IMR-90 (cell line): ENCODE results near the gene POMT1. TPM values are rescaled to one million over a fixed set of nuclear protein-coding genes. Genes with fewer than 3 reads are reported as not detected.

Experiments
- ATAC-seq: fragments of 200-7000 bp; cut with Tn5 transposase; 2 replicates; pipeline ENCODE4 v1.9.1; 2020; ENCODE audit warnings: low read depth, mild to moderate bottlenecking, moderate library complexity
- BruUV-seq: library from RNA; stranded (reverse); fragments of 400-500 nt; replicated peaks from 2 replicates; lab custom pipeline; 2021; lab: Mats Ljungman, UMichigan
- CTCF ChIA-PET: fragments of 300-600 bp; formaldehyde crosslinking; extraction: SDS; loops from one replicate; lab custom pipeline; 2021; ENCODE audit warnings: antibody characterized with exemption; lab: Yijun Ruan, JAX
- POLR2A ChIA-PET: fragments of 300-600 bp; sonication (Branson Sonifier 250); formaldehyde crosslinking; loops from one replicate; lab custom pipeline; 2022; ENCODE audit warnings: antibody characterized with exemption; ENCODE audit not compliant: unreplicated experiment; lab: Charles Lee
- DNase-seq: peaks from one replicate; pipeline ENCODE4 v3.0.0; 2013
- H2AFZ ChIP-seq: replicated peaks from 2 replicates; pipeline ENCODE3; 2013; ENCODE audit warnings: low read length, mild to moderate bottlenecking; ENCODE audit not compliant: poor library complexity
- H2AK5ac ChIP-seq: 2 replicates; pipeline ENCODE4 v1.6.1; 2013; ENCODE audit warnings: low read depth, low read length, inconsistent platforms
- H2AK9ac ChIP-seq: replicated peaks from 2 replicates; pipeline ENCODE3; 2013; ENCODE audit warnings: mild to moderate bottlenecking, low read depth, low read length, moderate library complexity; ENCODE audit not compliant: poor library complexity
- H2BK120ac ChIP-seq: 2 replicates; pipeline ENCODE4 v1.6.1; 2013; ENCODE audit warnings: low read depth, low read length, inconsistent platforms
- H2BK15ac ChIP-seq: 3 replicates; pipeline ENCODE4 v1.6.1; 2013; ENCODE audit warnings: low read depth, low read length, inconsistent platforms
- H2BK20ac ChIP-seq: 2 replicates; pipeline ENCODE4 v1.6.1; 2013; ENCODE audit warnings: low read depth, mild to moderate bottlenecking, inconsistent platforms, low read length, moderate library complexity
- H2BK5ac ChIP-seq: 2 replicates; pipeline ENCODE4 v1.6.1; 2013; ENCODE audit warnings: mild to moderate bottlenecking, low read depth, low read length, inconsistent platforms; ENCODE audit not compliant: poor library complexity, severe bottlenecking
- H3K14ac ChIP-seq: replicated peaks from 2 replicates; pipeline ENCODE4 v1.6.1; 2013; ENCODE audit warnings: low read depth, low read length, inconsistent platforms
- H3K18ac ChIP-seq: 2 replicates; pipeline ENCODE4 v1.6.1; 2013; ENCODE audit warnings: low read depth, low read length, control low read depth
- H3K23ac ChIP-seq: 2 replicates; pipeline ENCODE4 v1.6.1; 2013; ENCODE audit warnings: low read depth, low read length, inconsistent platforms
- H3K27ac ChIP-seq: 2 replicates; pipeline ENCODE4 v1.5.1; 2013; ENCODE audit warnings: mild to moderate bottlenecking, control low read depth, low read length; ENCODE audit not compliant: insufficient read depth
- H3K27me3 ChIP-seq: 2 replicates; pipeline ENCODE4 v1.6.1; 2013; ENCODE audit warnings: low read length; ENCODE audit not compliant: control insufficient read depth, insufficient read depth
- H3K36me3 ChIP-seq: 2 replicates; pipeline ENCODE4 v1.6.1; 2013; ENCODE audit warnings: low read length, mixed read lengths; ENCODE audit not compliant: control insufficient read depth, insufficient read depth
- H3K4ac ChIP-seq: 2 replicates; pipeline ENCODE4 v1.6.1; 2013; ENCODE audit warnings: low read depth, low read length, inconsistent platforms
- H3K4me1 ChIP-seq: 2 replicates; pipeline ENCODE4 v1.6.1; 2013; ENCODE audit warnings: low read length, mixed read lengths; ENCODE audit not compliant: control insufficient read depth, insufficient read depth
- H3K4me2 ChIP-seq: 2 replicates; pipeline ENCODE4 v1.6.1; 2013; ENCODE audit warnings: low read depth, mild to moderate bottlenecking, control low read depth, low read length, moderate library complexity
- H3K4me3 ChIP-seq: 2 replicates; pipeline ENCODE4 v1.5.1; 2013; ENCODE audit warnings: low read depth, mild to moderate bottlenecking, control low read depth, low read length, moderate library complexity; ENCODE audit not compliant: insufficient read depth
- H3K56ac ChIP-seq: 2 replicates; pipeline ENCODE4 v1.6.1; 2013; ENCODE audit warnings: low read length, inconsistent platforms; ENCODE audit not compliant: insufficient read depth; ENCODE audit errors: extremely low read depth
- H3K79me1 ChIP-seq, 2 experiments: 2 replicates each; pipeline ENCODE4 v1.6.1; 2013; ENCODE audit warnings: low read length in 2 of 2, inconsistent platforms in 1 of 2, low read depth in 1 of 2
- H3K9ac ChIP-seq: 2 replicates; pipeline ENCODE4 v1.6.1; 2013; ENCODE audit warnings: low read depth, low read length, control low read depth
- H3K9me1 ChIP-seq: 2 replicates; pipeline ENCODE4 v1.6.1; 2013; ENCODE audit warnings: low read length, inconsistent platforms; ENCODE audit not compliant: insufficient read depth
- H3K9me3 ChIP-seq: 2 replicates; pipeline ENCODE4 v1.6.1; 2013; ENCODE audit warnings: low read length; ENCODE audit not compliant: control insufficient read depth, insufficient read depth
- H4K20me1 ChIP-seq: 2 replicates; pipeline ENCODE4 v1.6.1; 2013; ENCODE audit warnings: low read length, inconsistent platforms; ENCODE audit not compliant: insufficient read depth
- H4K5ac ChIP-seq: 2 replicates; pipeline ENCODE4 v1.6.1; 2013; ENCODE audit warnings: mild to moderate bottlenecking, low read depth, low read length, control low read depth
- H4K8ac ChIP-seq, 2 experiments: 2 replicates each; pipeline ENCODE4 v1.6.1; 2013; ENCODE audit warnings: low read depth in 2 of 2, low read length in 2 of 2, control low read depth in 1 of 2, inconsistent platforms in 1 of 2
- H4K91ac ChIP-seq: 2 replicates; pipeline ENCODE4 v1.6.1; 2013; ENCODE audit warnings: low read depth, low read length, inconsistent platforms; ENCODE audit not compliant: insufficient read depth
- ELK1 ChIP-seq: fragments of 150-350 bp; IDR thresholded peaks from 2 replicates; pipeline ENCODE4 v1.6.1; 2016; ENCODE audit warnings: low read depth, mild to moderate bottlenecking, low read length, moderate library complexity, borderline replicate concordance
- MAZ ChIP-seq: IDR thresholded peaks from 2 replicates; pipeline ENCODE4 v1.6.1; 2012; ENCODE audit warnings: low read depth, mild to moderate bottlenecking, low read length, improper control_type of control experiment, moderate library complexity, borderline replicate concordance
- MXI1 ChIP-seq: IDR thresholded peaks from 2 replicates; pipeline ENCODE4 v1.6.1; 2012; ENCODE audit warnings: low read depth, mild to moderate bottlenecking, low read length, moderate library complexity, borderline replicate concordance
- POLR2A ChIP-seq: IDR thresholded peaks from 2 replicates; pipeline ENCODE4 v1.6.1; 2012; ENCODE audit warnings: mild to moderate bottlenecking, low read depth, low read length
- WGBS, 2 experiments: methylation state at CpG; one replicate each; pipeline versions ENCODE4 v1.1.5 to v1.1.7; 2013; ENCODE audit warnings: missing lambda C conversion rate in 2 of 2; ENCODE audit not compliant: insufficient read length in 1 of 2; ENCODE audit errors: extremely low coverage in 2 of 2; 5-methylcytosine and 5-hydroxymethylcytosine counted together
- dilution Hi-C: fragments of 300-500 bp; cut with HindIII; formaldehyde crosslinking; loops from one replicate; pipeline ENCODE4 v1.14.3; 2018; ENCODE audit warnings: low sequenced_read_pairs; ENCODE audit not compliant: unreplicated experiment
- in situ Hi-C: fragments of 300-500 bp; cut with MboI; formaldehyde crosslinking; loops from 3 replicates; pipeline ENCODE4 v1.14.3; 2019; ENCODE audit warnings: low sequenced_read_pairs, inconsistent platforms, mixed read lengths
- intact Hi-C: fragments of 100-400 bp; cut with micrococcal nuclease; formaldehyde crosslinking; loops from 2 replicates; pipeline ENCODE4 v1.10.0; 2022
- polyA plus RNA-seq, 3 experiments: library from polyadenylated mRNA; depleted of rRNA; stranded (reverse); fragments of >200 nt; gene quantifications; 2 replicates each; pipeline ENCODE4 v1.2.3, GENCODE V29; 2012; ENCODE audit warnings: low replicate concordance in 1 of 3
- total RNA-seq: library from RNA; depleted of rRNA; stranded (reverse); fragments of >200 nt; gene quantifications from 2 replicates; pipeline ENCODE4 v1.2.3, GENCODE V29; 2012

The POMT1 gene
- total and polyA plus RNA-seq, 2 of the 4 experiments (the other 2 are of a cell fraction), result 24.2 to 36.5 TPM

GRCh38 chr9:131476777-131477345, 25.9 kb upstream of the POMT1 start:
- H3K4me2 ChIP-seq, result no peak overlapping the region
- H2BK5ac ChIP-seq, result no peak overlapping the region
- H4K8ac ChIP-seq, result no peak overlapping the region
- ChIA-PET CTCF (no interaction called here), POLR2A (no interaction called here)
- H4K20me1 ChIP-seq, result peaks cover 60% of the 10 kb centered on the region
- H3K4ac ChIP-seq, result no peak overlapping the region
- H3K4me1 ChIP-seq, result no peaks in the 10 kb centered on the region
- peaks cover 35 to 42% of the 10 kb centered on the region in 2 experiments for H3K79me1 ChIP-seq
- H2AK9ac ChIP-seq, result no peak overlapping the region
- H4K5ac ChIP-seq, result no peak overlapping the region
- no peak overlapping the region for H2AK5ac ChIP-seq
- no peak overlapping the region for H3K18ac ChIP-seq
- BruUV-seq, result no TSS peak
- peaks cover 81% of the 10 kb centered on the region for H3K36me3 ChIP-seq
- H3K14ac ChIP-seq, result no peak overlapping the region
- ATAC-seq (no peak), DNase-seq (no peak)
- H3K9ac ChIP-seq, result no peak overlapping the region
- intact Hi-C loops (loop anchor here (5.0 to 10.0 kb wide), 2 partner anchors 80 to 332 kb away; no protein-coding TSS in a partner anchor), in situ Hi-C loops (no loop called here), dilution Hi-C loops (no loop called here)
- no peaks in the 10 kb centered on the region for H3K9me1 ChIP-seq
- no peak overlapping the region for H3K23ac ChIP-seq
- H2BK15ac ChIP-seq, result no peak overlapping the region
- WGBS, 2 experiments, result 92% methylated on average over 13 of the region's 18 CpGs; no CpG with 5 or more reads in 1 of the 2 experiments
- H3K4me3 ChIP-seq, result no peak overlapping the region
- no peak overlapping the region for H2BK20ac ChIP-seq
- no peak overlapping the region for H2AFZ ChIP-seq
- no peak overlapping the region for H3K27ac ChIP-seq
- H3K9me3 ChIP-seq, result no peaks in the 10 kb centered on the region
- no peak overlapping the region for H3K56ac ChIP-seq
- no peaks in the 10 kb centered on the region for H3K27me3 ChIP-seq
- H4K91ac ChIP-seq, result no peak overlapping the region
- TF ChIP-seq MXI1 (no peak), MAZ (no peak), POLR2A (no peak), ELK1 (no peak)
- H2BK120ac ChIP-seq, result no peak overlapping the region
